ENCODE data around the gene EPN3. TPM values are rescaled to one million over a fixed set of nuclear protein-coding genes. Genes with fewer than 3 reads are reported as not detected.

EPN3 gene
- total RNA-seq, 1 experiment from 2014 or later, result 20.5 TPM

DNA sequence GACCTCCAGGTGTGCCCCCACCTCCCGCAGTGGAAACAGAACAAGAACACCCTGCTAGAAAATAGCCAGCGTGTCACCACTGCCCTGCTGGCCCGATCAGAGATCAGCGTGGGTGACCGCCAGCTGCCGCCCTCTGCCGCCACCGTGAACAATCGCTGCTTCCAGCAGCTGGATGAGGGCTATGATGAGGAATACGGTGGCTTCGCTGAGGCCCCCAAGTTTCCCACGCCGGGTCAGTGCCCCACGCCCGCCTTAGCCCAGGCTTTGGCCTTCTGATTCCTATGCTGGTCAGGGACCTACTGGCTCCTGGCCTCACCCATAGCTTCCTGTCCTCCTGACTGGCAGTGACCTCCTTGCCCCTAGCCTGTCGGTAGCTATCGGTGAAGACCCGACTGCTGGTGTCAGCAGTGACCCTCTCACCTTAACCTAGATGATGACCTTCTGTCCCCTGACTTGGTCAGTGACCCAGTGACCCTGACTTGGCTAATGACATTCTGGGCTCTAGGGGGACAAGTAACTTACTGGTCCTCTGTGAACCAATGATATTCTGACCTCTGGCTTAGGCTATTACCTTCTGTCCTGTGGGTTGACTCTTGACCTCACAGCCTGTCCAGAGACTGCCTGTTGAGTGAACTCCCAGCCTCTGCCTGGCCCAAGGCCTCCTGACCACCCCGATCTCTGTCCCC is 16.9 kb downstream of the EPN3 start:
- peaks cover 12% of the 10 kb centered on the region for H3K4me1 ChIP-seq (ENCODE audit: insufficient read depth, low read length)
- H2AFZ ChIP-seq (ENCODE audit: low read length), result no peak overlapping the region
- no peaks in the 10 kb centered on the region for H3K9me2 ChIP-seq (replicated peaks; ENCODE audit: low read length)
- H4K20me1 ChIP-seq (ENCODE audit: low read length), result no peaks in the 10 kb centered on the region
- peaks cover 8% of the 10 kb centered on the region for H3K36me3 ChIP-seq (ENCODE audit: low read depth, low read length)
- no TSS peak for BruUV-seq (replicated peaks)
- CTCF ChIA-PET, result interaction anchor here (0.6 kb wide), 1 partner anchor 75 kb away, joined by 3 read pairs; no protein-coding TSS in a partner anchor
- POLR2A ChIA-PET (ENCODE audit: unreplicated experiment), result no interaction called here
- no peak for TF ChIP-seq EZH2phosphoT487 (IDR thresholded peaks at IDR 0.05; ENCODE audit: borderline replicate concordance, low read length)
- TF ChIP-seq, protein P1, sequence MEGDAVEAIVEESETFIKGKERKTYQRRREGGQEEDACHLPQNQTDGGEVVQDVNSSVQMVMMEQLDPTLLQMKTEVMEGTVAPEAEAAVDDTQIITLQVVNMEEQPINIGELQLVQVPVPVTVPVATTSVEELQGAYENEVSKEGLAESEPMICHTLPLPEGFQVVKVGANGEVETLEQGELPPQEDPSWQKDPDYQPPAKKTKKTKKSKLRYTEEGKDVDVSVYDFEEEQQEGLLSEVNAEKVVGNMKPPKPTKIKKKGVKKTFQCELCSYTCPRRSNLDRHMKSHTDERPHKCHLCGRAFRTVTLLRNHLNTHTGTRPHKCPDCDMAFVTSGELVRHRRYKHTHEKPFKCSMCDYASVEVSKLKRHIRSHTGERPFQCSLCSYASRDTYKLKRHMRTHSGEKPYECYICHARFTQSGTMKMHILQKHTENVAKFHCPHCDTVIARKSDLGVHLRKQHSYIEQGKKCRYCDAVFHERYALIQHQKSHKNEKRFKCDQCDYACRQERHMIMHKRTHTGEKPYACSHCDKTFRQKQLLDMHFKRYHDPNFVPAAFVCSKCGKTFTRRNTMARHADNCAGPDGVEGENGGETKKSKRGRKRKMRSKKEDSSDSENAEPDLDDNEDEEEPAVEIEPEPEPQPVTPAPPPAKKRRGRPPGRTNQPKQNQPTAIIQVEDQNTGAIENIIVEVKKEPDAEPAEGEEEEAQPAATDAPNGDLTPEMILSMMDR (conservative IDR thresholded peaks at IDR 0.05; ENCODE audit: low read depth, low read length), result no peak
- no peak for TF ChIP-seq EZH2 (IDR thresholded peaks at IDR 0.05; ENCODE audit: low read length, unreplicated experiment)
- DNase-seq (no peak), ATAC-seq (no peak)
- no peak overlapping the region for H3K4me3 ChIP-seq (ENCODE audit: low read length)
- no peak overlapping the region for H3K4me2 ChIP-seq (ENCODE audit: low read length)
- H3K79me2 ChIP-seq (ENCODE audit: low read length), result peaks cover 13% of the 10 kb centered on the region
- intact Hi-C loops (cut with micrococcal nuclease), result no loop called here
- no peaks in the 10 kb centered on the region for H3K9me3 ChIP-seq (ENCODE audit: low read length)
- no peaks in the 10 kb centered on the region for H3K27me3 ChIP-seq (ENCODE audit: low read length)
- H3F3A ChIP-seq (ENCODE audit: low read length, unreplicated experiment), result no peaks in the 10 kb centered on the region
- no peak overlapping the region for H3K27ac ChIP-seq (ENCODE audit: low read length)
- no peak overlapping the region for H3K9ac ChIP-seq (ENCODE audit: low read length)

DNA sequence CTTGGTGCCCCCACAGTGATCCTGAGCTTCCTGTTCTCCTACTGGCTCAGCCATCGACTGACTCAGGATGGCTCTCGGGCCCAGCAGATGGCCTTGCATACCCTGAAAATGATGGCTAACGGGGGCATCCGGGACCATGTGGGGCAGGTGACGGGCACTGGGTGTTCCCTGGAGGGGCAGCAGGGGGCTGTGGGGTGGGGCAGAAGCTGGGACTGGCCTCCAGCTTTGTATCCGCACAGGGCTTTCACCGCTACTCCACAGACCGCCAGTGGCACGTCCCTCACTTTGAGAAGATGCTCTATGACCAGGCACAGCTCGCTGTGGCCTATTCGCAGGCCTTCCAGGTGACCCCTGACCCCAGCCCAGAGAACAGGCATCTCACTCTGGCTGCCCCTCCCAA is 17.4 kb downstream of the EPN3 start:
- ChIA-PET POLR2A (ENCODE audit: unreplicated experiment) (no interaction called here), CTCF (interaction anchor here (1.2 kb wide), 2 partner anchors 132 to 146 kb away, joined by 3 to 5 read pairs; no protein-coding TSS in a partner anchor)
- no peak for ATAC-seq
- no peak overlapping the region for H3K27ac ChIP-seq (ENCODE audit: low read length)
- intact Hi-C loops (cut with micrococcal nuclease), result no loop called here
- no peak overlapping the region for H3K4me2 ChIP-seq (ENCODE audit: low read length)
- no peaks in the 10 kb centered on the region for H3K9me2 ChIP-seq (replicated peaks; ENCODE audit: low read length)
- no peaks in the 10 kb centered on the region for H3K27me3 ChIP-seq (ENCODE audit: low read length)
- no peak overlapping the region for H2AFZ ChIP-seq (ENCODE audit: low read length)
- no peak overlapping the region for H3K9ac ChIP-seq (ENCODE audit: low read length)
- BruUV-seq (replicated peaks), result no TSS peak
- H3K9me3 ChIP-seq (ENCODE audit: low read length), result no peaks in the 10 kb centered on the region
- no peak for DNase-seq
- H3K79me2 ChIP-seq (ENCODE audit: low read length), result peaks cover 13% of the 10 kb centered on the region
- TF ChIP-seq EZH2phosphoT487 (IDR thresholded peaks at IDR 0.05; ENCODE audit: borderline replicate concordance, low read length), result no peak
- TF ChIP-seq, protein P1 (conservative IDR thresholded peaks at IDR 0.05; ENCODE audit: low read depth, low read length), result no peak
- no peak for TF ChIP-seq EZH2 (IDR thresholded peaks at IDR 0.05; ENCODE audit: low read length, unreplicated experiment)
- no peak overlapping the region for H3K4me3 ChIP-seq (ENCODE audit: low read length)
- peaks cover 12% of the 10 kb centered on the region for H3K4me1 ChIP-seq (ENCODE audit: insufficient read depth, low read length)
- H3F3A ChIP-seq (ENCODE audit: low read length, unreplicated experiment), result no peaks in the 10 kb centered on the region
- H4K20me1 ChIP-seq (ENCODE audit: low read length), result no peaks in the 10 kb centered on the region
- peaks cover 8% of the 10 kb centered on the region for H3K36me3 ChIP-seq (ENCODE audit: low read depth, low read length)

Data from PC-3 (cell line).